GM19395 (cell line): Measurements from ENCODE around the gene STON2.

Source experiments
- ATAC-seq: cut with Tn5 transposase; IDR thresholded peaks from one replicate; pipeline ENCODE4 v1.9.1; 2021; ENCODE audit warnings: mild to moderate bottlenecking, moderate library complexity; ENCODE audit not compliant: unreplicated experiment

STON2 gene

GRCh38 chr14:81423504-81423903 lies 23.4 kb upstream of the STON2 start:
- no peak for ATAC-seq

GRCh38 chr14:81418057-81418790 lies 18.1 kb upstream of the STON2 start:
- ATAC-seq = no peak

GRCh38 chr14:81416981-81417380 lies 16.9 kb upstream of the STON2 start:
- ATAC-seq = no peak

- no peak for ATAC-seq
These were observed 16.2 kb upstream of the STON2 start for GRCh38 chr14:81416194-81416952.

GRCh38 chr14:81415781-81416180 lies 15.7 kb upstream of the STON2 start:
- no peak for ATAC-seq

GRCh38 chr14:81414123-81414522 lies 14.0 kb upstream of the STON2 start:
- no peak for ATAC-seq

GRCh38 chr14:81412779-81413178 lies 12.7 kb upstream of the STON2 start:
- ATAC-seq = no peak

- ATAC-seq = no peak
These were observed 8.5 kb upstream of the STON2 start for GRCh38 chr14:81408595-81408994.

- ATAC-seq = no peak
These were observed 6.7 kb upstream of the STON2 start for GRCh38 chr14:81406863-81407262.

- ATAC-seq = peak; percentile 40
These were observed 2.0 kb upstream of the STON2 start for GRCh38 chr14:81402123-81402495.

GRCh38 chr14:81401420-81402122 lies 1.4 kb upstream of the STON2 start:
- peak; percentile 66 for ATAC-seq

- ATAC-seq = no peak
These were observed 728 bp upstream of the STON2 start for GRCh38 chr14:81400852-81401251.

- no peak for ATAC-seq
These were observed 1.8 kb downstream of the STON2 start for GRCh38 chr14:81398196-81398891.

- ATAC-seq = no peak
These were observed 4.0 kb downstream of the STON2 start for GRCh38 chr14:81396113-81396512.

- ATAC-seq = no peak
These were observed 5.4 kb downstream of the STON2 start for GRCh38 chr14:81394739-81395138.

- no peak for ATAC-seq
These were observed 7.0 kb downstream of the STON2 start for GRCh38 chr14:81392976-81393643.

GRCh38 chr14:81392052-81392451 lies 8.1 kb downstream of the STON2 start:
- ATAC-seq = no peak

GRCh38 chr14:81390696-81391095 lies 9.4 kb downstream of the STON2 start:
- no peak for ATAC-seq

- no peak for ATAC-seq
These were observed 11.8 kb downstream of the STON2 start for GRCh38 chr14:81388336-81388735.

GRCh38 chr14:81386290-81386745 lies 13.8 kb downstream of the STON2 start:
- ATAC-seq = no peak

GRCh38 chr14:81385886-81386285 lies 14.2 kb downstream of the STON2 start:
- no peak for ATAC-seq
